ENCODE results near the gene MCHR1.

MCHR1 gene

GRCh38 chr22:40727070-40727963 lies 48.0 kb downstream of the MCHR1 start:
- peak; percentile 70 for DNase-seq (ENCODE audit: low spot score)

DNA sequence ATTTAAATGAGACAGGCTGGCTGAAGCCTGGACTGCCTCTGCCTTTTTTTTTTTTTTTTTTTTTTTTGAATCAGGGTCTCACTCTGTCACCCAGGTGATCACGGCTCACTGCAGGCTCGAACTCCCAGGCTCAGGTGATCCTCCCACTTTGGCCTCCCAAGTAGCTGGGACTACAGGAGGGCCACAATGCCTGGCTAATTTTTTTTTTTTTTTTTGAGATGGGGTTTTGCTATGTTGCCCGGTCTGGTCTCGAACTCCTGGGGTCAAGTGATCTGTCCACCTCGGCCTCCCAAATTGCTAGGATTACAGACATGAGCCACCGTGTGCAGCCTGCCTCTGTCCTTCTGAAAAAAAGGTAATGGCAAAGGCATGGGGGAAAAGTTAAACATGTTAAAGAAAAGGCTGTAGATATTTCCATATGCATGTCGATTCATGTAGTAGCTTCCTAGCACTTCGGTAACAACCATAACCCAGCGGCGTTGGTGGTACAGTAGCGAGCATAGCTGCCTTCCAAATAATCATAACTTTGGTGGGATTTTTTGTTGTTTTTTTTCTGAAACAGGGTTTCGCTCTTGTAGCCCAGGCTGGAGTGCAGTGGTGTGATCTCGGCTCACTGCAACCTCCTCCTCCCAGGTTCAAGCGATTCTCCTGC lies 48.8 kb downstream of the MCHR1 start:
- no peak for DNase-seq (ENCODE audit: low spot score)

- no peak for DNase-seq (ENCODE audit: low spot score)
These were observed 49.5 kb downstream of the MCHR1 start for GRCh38 chr22:40728731-40729189.

- no peak for DNase-seq (ENCODE audit: low spot score)
These were observed 50.0 kb downstream of the MCHR1 start for GRCh38 chr22:40729284-40729683.

Measured in COLO829 (cell line).